Panc1 (cell line): Measurements from ENCODE around the gene TADA2B.

Experiments used
- POLR2AphosphoS5 ChIP-seq: IDR thresholded peaks from 2 replicates; pipeline ENCODE4 v1.6.1; 2012; ENCODE audit warnings: mild to moderate bottlenecking, low read depth, low read length, moderate library complexity
- SIN3A ChIP-seq: IDR thresholded peaks from 2 replicates; pipeline ENCODE4 v1.6.1; 2012; ENCODE audit warnings: low read depth, mild to moderate bottlenecking, low read length, moderate library complexity, borderline replicate concordance; ENCODE audit not compliant: insufficient read depth
- TF ChIP-seq, protein P1 (sequence below): fragments of 450-650 bp; IDR thresholded peaks from 2 replicates; pipeline ENCODE4 v1.5.1; 2017; ENCODE audit warnings: mild to moderate bottlenecking

- TF ChIP-seq, protein P1, sequence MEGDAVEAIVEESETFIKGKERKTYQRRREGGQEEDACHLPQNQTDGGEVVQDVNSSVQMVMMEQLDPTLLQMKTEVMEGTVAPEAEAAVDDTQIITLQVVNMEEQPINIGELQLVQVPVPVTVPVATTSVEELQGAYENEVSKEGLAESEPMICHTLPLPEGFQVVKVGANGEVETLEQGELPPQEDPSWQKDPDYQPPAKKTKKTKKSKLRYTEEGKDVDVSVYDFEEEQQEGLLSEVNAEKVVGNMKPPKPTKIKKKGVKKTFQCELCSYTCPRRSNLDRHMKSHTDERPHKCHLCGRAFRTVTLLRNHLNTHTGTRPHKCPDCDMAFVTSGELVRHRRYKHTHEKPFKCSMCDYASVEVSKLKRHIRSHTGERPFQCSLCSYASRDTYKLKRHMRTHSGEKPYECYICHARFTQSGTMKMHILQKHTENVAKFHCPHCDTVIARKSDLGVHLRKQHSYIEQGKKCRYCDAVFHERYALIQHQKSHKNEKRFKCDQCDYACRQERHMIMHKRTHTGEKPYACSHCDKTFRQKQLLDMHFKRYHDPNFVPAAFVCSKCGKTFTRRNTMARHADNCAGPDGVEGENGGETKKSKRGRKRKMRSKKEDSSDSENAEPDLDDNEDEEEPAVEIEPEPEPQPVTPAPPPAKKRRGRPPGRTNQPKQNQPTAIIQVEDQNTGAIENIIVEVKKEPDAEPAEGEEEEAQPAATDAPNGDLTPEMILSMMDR: no peak
- no peak for TF ChIP-seq POLR2AphosphoS5
- no peak for TF ChIP-seq SIN3A
Observed at GRCh38 chr4:7096236-7096635, 53.1 kb downstream of the TADA2B start.
